ENCODE results near the gene MARCKSL1.

DNA sequence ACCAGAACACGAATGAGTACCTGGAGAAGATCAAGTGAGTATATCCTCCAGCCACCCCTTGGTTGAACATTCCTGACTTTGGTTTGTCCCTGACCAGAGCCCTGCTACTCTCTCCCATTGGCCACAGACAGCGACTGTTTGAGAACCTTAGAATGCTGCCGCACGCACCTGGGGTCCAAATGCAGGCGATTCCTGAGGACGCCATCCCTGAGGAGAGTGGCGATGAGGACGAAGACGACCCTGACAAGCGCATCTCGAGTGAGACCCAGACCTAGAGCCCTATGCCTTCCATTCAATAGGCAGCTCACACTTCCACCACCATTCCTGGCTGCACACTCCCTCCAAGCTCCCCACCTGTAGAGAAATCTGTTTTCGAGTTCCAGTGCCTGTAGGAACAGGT, 4.5 kb downstream of the MARCKSL1 start:
- TF ChIP-seq, protein P1, sequence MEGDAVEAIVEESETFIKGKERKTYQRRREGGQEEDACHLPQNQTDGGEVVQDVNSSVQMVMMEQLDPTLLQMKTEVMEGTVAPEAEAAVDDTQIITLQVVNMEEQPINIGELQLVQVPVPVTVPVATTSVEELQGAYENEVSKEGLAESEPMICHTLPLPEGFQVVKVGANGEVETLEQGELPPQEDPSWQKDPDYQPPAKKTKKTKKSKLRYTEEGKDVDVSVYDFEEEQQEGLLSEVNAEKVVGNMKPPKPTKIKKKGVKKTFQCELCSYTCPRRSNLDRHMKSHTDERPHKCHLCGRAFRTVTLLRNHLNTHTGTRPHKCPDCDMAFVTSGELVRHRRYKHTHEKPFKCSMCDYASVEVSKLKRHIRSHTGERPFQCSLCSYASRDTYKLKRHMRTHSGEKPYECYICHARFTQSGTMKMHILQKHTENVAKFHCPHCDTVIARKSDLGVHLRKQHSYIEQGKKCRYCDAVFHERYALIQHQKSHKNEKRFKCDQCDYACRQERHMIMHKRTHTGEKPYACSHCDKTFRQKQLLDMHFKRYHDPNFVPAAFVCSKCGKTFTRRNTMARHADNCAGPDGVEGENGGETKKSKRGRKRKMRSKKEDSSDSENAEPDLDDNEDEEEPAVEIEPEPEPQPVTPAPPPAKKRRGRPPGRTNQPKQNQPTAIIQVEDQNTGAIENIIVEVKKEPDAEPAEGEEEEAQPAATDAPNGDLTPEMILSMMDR (IDR thresholded peaks at IDR 0.05), result no peak
- no peak for TF ChIP-seq POLR2A (IDR thresholded peaks at IDR 0.05)
- TF ChIP-seq POLR2AphosphoS5 (IDR thresholded peaks at IDR 0.05), result no peak
